GM12878 (cell line): ENCODE data around the gene MPPED1. TPM values are rescaled to one million over a fixed set of nuclear protein-coding genes. Genes with fewer than 3 reads are reported as not detected.

Experiments
- CBX3 ChIP-seq: fragments of 200-600 bp; sonication (generic); IDR thresholded peaks from 2 replicates; pipeline ENCODE4 v1.6.1; 2016; ENCODE audit warnings: low read depth, borderline replicate concordance
- CREM ChIP-seq: IDR thresholded peaks from 2 replicates; pipeline ENCODE4 v1.6.1; 2014; ENCODE audit warnings: antibody characterized with exemption, low read depth
- DPF2 ChIP-seq: fragments of 450-650 bp; IDR thresholded peaks from 2 replicates; pipeline ENCODE4 v1.6.1; 2017; ENCODE audit warnings: mild to moderate bottlenecking
- EZH2 ChIP-seq: IDR thresholded peaks from 2 replicates; pipeline ENCODE4 v1.6.1; 2012; ENCODE audit warnings: low read depth, mild to moderate bottlenecking, control low read depth, inconsistent platforms, low read length, borderline replicate concordance; ENCODE audit not compliant: control insufficient read depth
- FOS ChIP-seq: IDR thresholded peaks from 3 replicates; pipeline ENCODE4 v1.6.1; 2011; ENCODE audit warnings: borderline replicate concordance; ENCODE audit not compliant: insufficient read length; ENCODE audit errors: extremely low read depth
- HSF1 ChIP-seq: fragments of 150-350 bp; IDR thresholded peaks from 2 replicates; pipeline ENCODE4 v1.6.1; 2014; ENCODE audit warnings: mild to moderate bottlenecking, low read depth, low read length
- KAT2A ChIP-seq: conservative IDR thresholded peaks from 2 replicates; pipeline ENCODE4 v1.6.1; 2011; ENCODE audit warnings: low read depth, low read length; ENCODE audit not compliant: control insufficient read depth
- MTA2 ChIP-seq: fragments of 450-650 bp; IDR thresholded peaks from 2 replicates; pipeline ENCODE4 v1.6.1; 2016; ENCODE audit warnings: low read depth, mild to moderate bottlenecking, moderate library complexity
- NKRF ChIP-seq: fragments of 450-650 bp; conservative IDR thresholded peaks from 2 replicates; pipeline ENCODE4 v1.6.1; 2017; ENCODE audit warnings: mild to moderate bottlenecking, moderate library complexity
- POLR2A ChIP-seq: IDR thresholded peaks from 2 replicates; pipeline ENCODE4 v1.6.1; 2011; ENCODE audit warnings: low read depth, mild to moderate bottlenecking, low read length
- RELA ChIP-seq: fragments of 450-650 bp; IDR thresholded peaks from 2 replicates; pipeline ENCODE4 v1.8.0; 2014; ENCODE audit warnings: borderline replicate concordance; ENCODE audit not compliant: partially characterized antibody
- RELB ChIP-seq: fragments of 450-650 bp; IDR thresholded peaks from 2 replicates; pipeline ENCODE4 v1.6.1; 2017; ENCODE audit warnings: low read depth, mild to moderate bottlenecking, moderate library complexity
- SIN3A ChIP-seq: IDR thresholded peaks from 2 replicates; pipeline ENCODE4 v1.6.1; 2012; ENCODE audit warnings: low read depth, low read length, improper control_type of control experiment
- USF1 ChIP-seq: IDR thresholded peaks from 2 replicates; pipeline ENCODE4 v1.6.1; 2011; ENCODE audit warnings: borderline replicate concordance, low read depth, mild to moderate bottlenecking, moderate library complexity, mixed read lengths, low read length; ENCODE audit not compliant: insufficient read depth; ENCODE audit errors: extremely low read length
- YBX1 ChIP-seq: fragments of 450-650 bp; IDR thresholded peaks from 2 replicates; pipeline ENCODE4 v1.6.1; 2016; ENCODE audit warnings: antibody characterized with exemption
- ZNF622 ChIP-seq: fragments of 450-650 bp; IDR thresholded peaks from 2 replicates; pipeline ENCODE4 v1.6.1; 2017; ENCODE audit warnings: mild to moderate bottlenecking, inconsistent platforms
- ZNF687 ChIP-seq: fragments of 450-650 bp; IDR thresholded peaks from 2 replicates; pipeline ENCODE4 v1.6.1; 2017; ENCODE audit warnings: mild to moderate bottlenecking, moderate library complexity
- polyA plus RNA-seq, 11 experiments: library from polyadenylated mRNA; depleted of rRNA in 4 of 11; unstranded in 6 of 11; stranded (reverse) in 5 of 11; fragments of >200 nt; fragmentation: Nextera tagmentation in 4 of 11; fragmentation: Illumina TruSeq in 1 of 11; extraction: Ambion mirVana in 4 of 11; extraction: Trizol in 1 of 11; gene quantifications; 1 replicate in 1 of 11; 2 replicates in 10 of 11; pipeline versions ENCODE4 v1.2.1 to v1.2.3, GENCODE V29; 2011 to 2016; ENCODE audit warnings: inconsistent platforms in 2 of 11, missing spikeins in 2 of 11, low read depth in 1 of 11
- total RNA-seq, 4 experiments: library from RNA; depleted of rRNA in 3 of 4; stranded (reverse); fragments of >200 nt in 3 of 4; fragmentation: Illumina TruSeq in 1 of 4; extraction: Trizol in 1 of 4; gene quantifications; 2 replicates each; pipeline versions ENCODE4 v1.2.1 to v1.2.3, GENCODE V29; 2013 to 2021
- TF ChIP-seq, protein P1 (sequence below): fragments of 450-650 bp; IDR thresholded peaks from 2 replicates; pipeline ENCODE4 v1.6.1; 2016; ENCODE audit warnings: mild to moderate bottlenecking

MPPED1 gene
- total and polyA plus RNA-seq, 10 of the 15 experiments (the other 5 are each of a cell fraction or from before 2014, with no cell fraction given) = 0.11 TPM; not detected in 9

- TF ChIP-seq NKRF (no peak), SIN3A (no peak), KAT2A (no peak), CREM (no peak), ZNF622 (no peak), DPF2 (peak; percentile 78; the same call in 1 of the 2 replicates), RELB (0 out of 2 replicates have a peak, but pooled peaks have one; percentile 32), RELA (no peak), ZNF687 (no peak), EZH2 (no peak), USF1 (no peak), CBX3 (no peak), FOS (no peak), YBX1 (no peak), POLR2A (no peak), MTA2 (peak; percentile 82), HSF1 (no peak)
- TF ChIP-seq, protein P1, sequence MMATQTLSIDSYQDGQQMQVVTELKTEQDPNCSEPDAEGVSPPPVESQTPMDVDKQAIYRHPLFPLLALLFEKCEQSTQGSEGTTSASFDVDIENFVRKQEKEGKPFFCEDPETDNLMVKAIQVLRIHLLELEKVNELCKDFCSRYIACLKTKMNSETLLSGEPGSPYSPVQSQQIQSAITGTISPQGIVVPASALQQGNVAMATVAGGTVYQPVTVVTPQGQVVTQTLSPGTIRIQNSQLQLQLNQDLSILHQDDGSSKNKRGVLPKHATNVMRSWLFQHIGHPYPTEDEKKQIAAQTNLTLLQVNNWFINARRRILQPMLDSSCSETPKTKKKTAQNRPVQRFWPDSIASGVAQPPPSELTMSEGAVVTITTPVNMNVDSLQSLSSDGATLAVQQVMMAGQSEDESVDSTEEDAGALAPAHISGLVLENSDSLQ = peak; percentile 56; the same call in 1 of the 2 replicates
These were observed 34.9 kb upstream of the MPPED1 start (continued) for GRCh38 chr22:43376765-43377547.
